ENCODE results near the gene ETS1.

The ETS1 gene

DNA sequence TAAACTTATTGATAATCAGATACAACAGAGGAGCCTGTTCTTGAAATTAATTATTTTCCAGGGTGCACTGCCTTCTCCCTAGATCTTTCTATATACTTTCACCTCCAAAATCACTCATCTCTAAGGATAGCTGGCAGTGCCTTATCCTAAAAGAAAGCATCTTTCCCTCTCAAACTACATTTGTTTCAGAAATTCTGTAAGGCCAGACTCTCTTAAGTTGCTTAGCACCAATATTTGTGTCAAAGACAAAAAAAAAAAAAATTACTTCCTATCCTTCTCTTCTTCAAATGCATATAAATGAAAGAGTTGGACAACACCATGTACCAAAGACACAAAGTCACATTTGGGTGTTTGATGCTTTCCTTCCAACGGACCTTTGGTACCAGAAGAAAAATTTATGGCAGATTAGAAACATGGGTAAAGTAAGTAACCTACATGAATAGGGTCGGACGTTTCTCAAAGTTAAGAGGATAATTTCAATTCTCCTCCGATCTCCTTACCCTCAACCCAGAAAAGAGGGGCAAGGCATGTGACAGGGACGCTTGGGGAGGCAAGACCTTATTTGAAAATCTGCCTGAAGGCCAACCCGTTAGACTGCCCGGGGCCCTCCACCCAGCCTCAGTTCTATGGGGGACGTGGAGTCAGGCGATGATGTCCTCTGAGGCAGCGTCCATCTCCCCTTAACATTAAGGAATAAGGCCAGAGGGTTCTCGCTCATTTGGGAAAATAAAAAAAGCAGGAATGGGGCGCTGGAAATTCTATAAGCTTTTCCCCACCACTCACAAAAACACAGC, 66.3 kb downstream of the ETS1 start:
- H3K27ac ChIP-seq, result peak overlapping the region; percentile 94 to 95
- TF ChIP-seq, protein P1, sequence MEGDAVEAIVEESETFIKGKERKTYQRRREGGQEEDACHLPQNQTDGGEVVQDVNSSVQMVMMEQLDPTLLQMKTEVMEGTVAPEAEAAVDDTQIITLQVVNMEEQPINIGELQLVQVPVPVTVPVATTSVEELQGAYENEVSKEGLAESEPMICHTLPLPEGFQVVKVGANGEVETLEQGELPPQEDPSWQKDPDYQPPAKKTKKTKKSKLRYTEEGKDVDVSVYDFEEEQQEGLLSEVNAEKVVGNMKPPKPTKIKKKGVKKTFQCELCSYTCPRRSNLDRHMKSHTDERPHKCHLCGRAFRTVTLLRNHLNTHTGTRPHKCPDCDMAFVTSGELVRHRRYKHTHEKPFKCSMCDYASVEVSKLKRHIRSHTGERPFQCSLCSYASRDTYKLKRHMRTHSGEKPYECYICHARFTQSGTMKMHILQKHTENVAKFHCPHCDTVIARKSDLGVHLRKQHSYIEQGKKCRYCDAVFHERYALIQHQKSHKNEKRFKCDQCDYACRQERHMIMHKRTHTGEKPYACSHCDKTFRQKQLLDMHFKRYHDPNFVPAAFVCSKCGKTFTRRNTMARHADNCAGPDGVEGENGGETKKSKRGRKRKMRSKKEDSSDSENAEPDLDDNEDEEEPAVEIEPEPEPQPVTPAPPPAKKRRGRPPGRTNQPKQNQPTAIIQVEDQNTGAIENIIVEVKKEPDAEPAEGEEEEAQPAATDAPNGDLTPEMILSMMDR (IDR thresholded peaks at IDR 0.05), result no peak
- DNase-seq (ENCODE audit: low spot score), result no peak
- peak overlapping the region; percentile 82 for H3K4me3 ChIP-seq

DNA sequence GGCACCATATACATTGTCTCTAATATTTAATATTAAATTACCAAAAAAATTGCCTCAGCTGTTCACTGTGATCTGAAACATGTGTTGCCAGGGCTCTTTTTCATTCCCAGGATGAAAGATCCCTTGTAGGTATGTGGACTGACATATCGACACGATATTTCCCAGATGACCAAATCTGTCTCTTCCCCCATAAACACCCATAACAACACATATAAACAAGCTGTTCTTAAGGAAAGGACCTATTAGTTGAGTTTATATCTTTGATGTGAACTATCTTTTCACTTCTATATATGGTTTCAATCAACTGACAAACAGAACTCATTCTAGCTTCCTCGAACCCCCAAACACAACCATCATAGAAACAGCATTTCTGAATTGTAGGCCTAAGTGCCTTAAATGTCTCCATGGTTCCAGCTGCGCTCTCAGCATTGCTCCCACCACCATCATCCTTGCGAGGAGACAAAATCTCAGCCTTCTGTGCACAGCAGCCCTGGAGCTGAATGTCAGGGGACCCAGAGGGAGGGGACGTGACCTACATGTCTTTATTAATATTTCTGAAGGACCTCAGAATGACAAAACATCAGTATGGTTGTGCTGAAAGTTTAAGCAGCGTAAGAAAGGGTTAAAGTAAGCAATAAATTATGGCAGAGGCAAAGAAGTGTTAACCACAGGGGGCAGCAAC, 67.0 kb downstream of the ETS1 start:
- Histone ChIP-seq H3K27ac (peak overlapping the region; percentile 94 to 95), H3K4me3 (peak overlapping the region; percentile 82)
- DNase-seq (ENCODE audit: low spot score), result no peak
- TF ChIP-seq, protein P1 (IDR thresholded peaks at IDR 0.05), result no peak

DNA sequence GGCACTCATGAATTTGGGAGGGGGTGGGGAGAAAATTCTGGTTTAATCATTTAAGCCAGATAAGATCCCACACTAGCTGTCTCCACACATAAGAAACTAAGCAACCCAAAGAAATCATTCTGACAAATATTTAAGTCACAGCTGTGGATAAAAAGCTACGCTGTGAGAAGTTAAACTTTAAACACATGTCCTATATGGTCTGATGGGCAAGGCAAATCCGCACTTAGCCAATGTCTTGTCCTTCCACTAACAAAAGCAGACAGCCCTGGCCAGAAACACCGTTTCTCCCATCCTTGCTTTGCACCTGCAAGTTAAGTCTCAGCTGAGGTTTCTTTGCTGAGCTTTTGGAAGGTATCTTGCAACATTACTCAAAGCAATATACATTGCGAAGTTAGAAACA, 68.0 kb downstream of the ETS1 start:
- H3K27ac ChIP-seq, result peak overlapping the region; percentile 68 to 78
- DNase-seq (ENCODE audit: low spot score), result no peak
- peak overlapping the region; percentile 82 for H3K4me3 ChIP-seq
- TF ChIP-seq, protein P1 (IDR thresholded peaks at IDR 0.05), result no peak

DNA sequence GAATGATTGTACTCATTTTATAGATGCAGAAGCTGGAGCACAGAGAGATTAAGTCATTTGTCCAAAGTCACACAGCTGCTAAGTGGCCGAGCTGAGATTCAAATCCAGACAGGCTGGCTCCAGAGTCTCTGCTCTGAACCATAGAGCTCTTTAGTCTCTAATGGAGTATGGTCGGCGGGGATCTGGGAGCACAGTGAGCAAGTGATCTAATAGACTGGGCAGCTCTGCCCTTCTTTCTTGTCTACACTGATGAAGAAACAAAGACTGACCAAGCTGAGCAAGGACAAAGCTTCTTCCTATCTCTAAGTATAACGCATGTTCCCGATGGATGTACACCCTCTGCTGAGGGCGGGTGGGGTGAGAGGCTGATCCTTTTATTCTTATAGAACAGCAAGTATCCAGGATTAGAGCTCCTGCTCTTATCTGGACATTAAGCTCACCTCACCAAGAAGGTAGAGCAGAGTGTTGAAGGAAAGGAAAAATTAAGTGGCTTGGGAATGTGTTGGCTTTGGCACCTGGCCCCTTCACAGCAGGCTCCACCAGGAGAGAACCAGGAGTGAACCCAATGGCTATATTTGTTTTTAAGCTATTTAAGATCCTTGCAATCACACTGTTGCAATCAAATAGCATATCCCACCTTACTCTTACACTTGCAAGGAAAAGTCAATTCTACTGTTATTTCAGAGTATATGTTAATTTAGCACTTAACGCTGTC, 68.7 kb downstream of the ETS1 start:
- H3K4me3 ChIP-seq, result peak overlapping the region; percentile 82
- TF ChIP-seq, protein P1 (IDR thresholded peaks at IDR 0.05), result no peak
- H3K27ac ChIP-seq, result peak overlapping the region; percentile 68 to 78
- DNase-seq (ENCODE audit: low spot score), result no peak

DNA sequence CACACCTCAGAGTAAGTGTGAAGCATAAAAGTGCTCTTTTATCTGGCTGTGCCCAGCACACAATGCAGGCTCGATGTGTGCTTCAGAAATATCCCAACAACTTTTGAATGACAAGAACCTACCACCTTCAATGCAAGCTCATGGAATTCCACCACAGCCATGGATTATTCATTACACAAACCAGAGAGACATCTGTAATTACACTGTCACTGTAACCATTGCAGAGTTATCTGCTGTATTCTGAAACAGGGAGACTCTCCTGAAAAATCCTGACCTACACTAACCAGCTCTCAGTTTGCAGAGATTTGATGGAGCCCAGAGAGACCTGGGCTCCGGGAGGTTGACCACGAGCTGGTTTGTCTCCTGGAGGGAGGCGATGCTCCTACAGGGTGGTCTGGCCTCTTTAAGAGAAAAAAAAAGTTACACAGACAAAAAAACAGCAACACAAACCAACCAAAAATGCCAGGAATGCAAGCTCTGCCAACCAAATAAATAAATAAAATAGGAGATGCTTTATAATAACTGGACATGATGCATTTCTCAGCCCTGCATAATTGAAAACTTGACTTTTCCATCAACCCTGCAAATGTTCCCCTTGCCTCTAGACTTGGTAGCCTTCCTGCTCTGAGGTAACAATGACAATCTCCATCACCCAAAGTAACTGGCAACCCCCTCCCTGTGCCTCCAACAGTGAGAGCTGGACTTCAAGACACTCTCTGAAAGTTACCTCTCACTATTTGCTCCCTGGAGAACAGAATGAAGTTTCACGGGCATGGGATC, 69.7 kb downstream of the ETS1 start:
- H3K4me3 ChIP-seq, result peak overlapping the region; percentile 82
- TF ChIP-seq, protein P1 (IDR thresholded peaks at IDR 0.05), result no peak

DNA sequence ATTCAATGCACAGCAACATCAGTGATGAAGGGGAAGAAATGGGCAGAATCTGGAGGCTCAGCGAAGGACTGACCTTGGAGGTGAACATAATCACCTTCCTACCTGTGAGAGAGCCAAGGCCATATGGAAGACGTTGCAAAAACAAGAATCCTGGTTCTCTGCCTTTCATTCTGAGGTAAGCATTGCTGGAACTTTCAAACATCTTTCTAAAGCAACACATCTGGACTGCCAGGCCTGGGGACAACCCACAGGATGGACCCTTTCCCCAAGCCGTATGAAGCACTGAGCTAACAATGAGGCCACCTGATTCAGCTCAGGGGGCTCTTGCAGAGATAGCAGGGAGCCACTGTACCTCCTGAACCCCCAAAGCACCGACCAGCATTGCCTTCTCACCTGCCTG, 70.5 kb downstream of the ETS1 start:
- Histone ChIP-seq H3K27ac (peak overlapping the region; percentile 31 to 78), H3K4me3 (peak overlapping the region; percentile 82)
- TF ChIP-seq, protein P1 (IDR thresholded peaks at IDR 0.05), result no peak
- DNase-seq (ENCODE audit: low spot score), result no peak

More for the DNA sequence above, 69.7 kb downstream of the ETS1 start:
- peak overlapping the region; percentile 68 to 78 for H3K27ac ChIP-seq
- DNase-seq (ENCODE audit: low spot score), result no peak

Measured in coronary artery (tissue), 2 donors.